ENCODE data around the gene THAP5.

The THAP5 gene

DNA sequence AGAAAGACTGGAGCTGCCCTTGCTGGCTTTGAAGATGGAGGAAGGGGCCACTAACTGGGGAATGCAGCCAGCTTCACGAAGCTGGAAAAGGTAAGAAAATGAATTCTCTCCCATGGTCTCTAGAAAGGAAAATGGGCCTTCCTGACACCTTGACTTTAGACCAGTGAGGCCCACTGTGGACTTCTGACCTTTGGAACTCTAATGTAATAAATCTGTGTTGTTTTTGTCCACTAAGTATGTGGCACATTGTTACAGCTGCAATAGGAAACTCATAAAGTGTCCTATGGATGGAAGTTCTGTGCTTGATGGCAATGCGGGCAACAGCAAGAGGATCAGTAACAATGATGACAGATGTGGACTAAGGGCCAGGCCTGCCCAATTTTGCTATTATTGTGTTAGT lies 21.1 kb upstream of the THAP5 start:
- H3K27me3 ChIP-seq (ENCODE audit: insufficient read depth, low read length) = no peaks in the 10 kb centered on the region
- no peaks in the 10 kb centered on the region for H3K9me3 ChIP-seq (ENCODE audit: low read length)
- H3F3A ChIP-seq (ENCODE audit: insufficient read depth, low read length) = no peaks in the 10 kb centered on the region
- H3K4me3 ChIP-seq (ENCODE audit: low read depth, low read length, poor library complexity, severe bottlenecking) = no peak overlapping the region
- no peaks in the 10 kb centered on the region for H3K36me3 ChIP-seq (ENCODE audit: insufficient read depth, low read length)
- H3K79me2 ChIP-seq (ENCODE audit: insufficient read depth, low read length) = no peaks in the 10 kb centered on the region
- H2AFZ ChIP-seq (ENCODE audit: low read length) = no peak overlapping the region
- H3K9ac ChIP-seq (ENCODE audit: low read length) = no peak overlapping the region
- no peaks in the 10 kb centered on the region for H3K4me1 ChIP-seq (ENCODE audit: insufficient read depth, low read length, severe bottlenecking)
- no peak for TF ChIP-seq EZH2 (IDR thresholded peaks at IDR 0.05; ENCODE audit: borderline replicate concordance, low read length)
- TF ChIP-seq, protein P1, sequence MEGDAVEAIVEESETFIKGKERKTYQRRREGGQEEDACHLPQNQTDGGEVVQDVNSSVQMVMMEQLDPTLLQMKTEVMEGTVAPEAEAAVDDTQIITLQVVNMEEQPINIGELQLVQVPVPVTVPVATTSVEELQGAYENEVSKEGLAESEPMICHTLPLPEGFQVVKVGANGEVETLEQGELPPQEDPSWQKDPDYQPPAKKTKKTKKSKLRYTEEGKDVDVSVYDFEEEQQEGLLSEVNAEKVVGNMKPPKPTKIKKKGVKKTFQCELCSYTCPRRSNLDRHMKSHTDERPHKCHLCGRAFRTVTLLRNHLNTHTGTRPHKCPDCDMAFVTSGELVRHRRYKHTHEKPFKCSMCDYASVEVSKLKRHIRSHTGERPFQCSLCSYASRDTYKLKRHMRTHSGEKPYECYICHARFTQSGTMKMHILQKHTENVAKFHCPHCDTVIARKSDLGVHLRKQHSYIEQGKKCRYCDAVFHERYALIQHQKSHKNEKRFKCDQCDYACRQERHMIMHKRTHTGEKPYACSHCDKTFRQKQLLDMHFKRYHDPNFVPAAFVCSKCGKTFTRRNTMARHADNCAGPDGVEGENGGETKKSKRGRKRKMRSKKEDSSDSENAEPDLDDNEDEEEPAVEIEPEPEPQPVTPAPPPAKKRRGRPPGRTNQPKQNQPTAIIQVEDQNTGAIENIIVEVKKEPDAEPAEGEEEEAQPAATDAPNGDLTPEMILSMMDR (IDR thresholded peaks at IDR 0.05; ENCODE audit: low read length) = no peak
- no peaks in the 10 kb centered on the region for H3K9me2 ChIP-seq (ENCODE audit: low read depth, low read length)
- H3K27ac ChIP-seq (ENCODE audit: low read depth, low read length, poor library complexity, severe bottlenecking) = no peak overlapping the region
- no peaks in the 10 kb centered on the region for H4K20me1 ChIP-seq (ENCODE audit: insufficient read depth, low read length)
- no peak overlapping the region for H3K4me2 ChIP-seq (ENCODE audit: low read length)

DNA sequence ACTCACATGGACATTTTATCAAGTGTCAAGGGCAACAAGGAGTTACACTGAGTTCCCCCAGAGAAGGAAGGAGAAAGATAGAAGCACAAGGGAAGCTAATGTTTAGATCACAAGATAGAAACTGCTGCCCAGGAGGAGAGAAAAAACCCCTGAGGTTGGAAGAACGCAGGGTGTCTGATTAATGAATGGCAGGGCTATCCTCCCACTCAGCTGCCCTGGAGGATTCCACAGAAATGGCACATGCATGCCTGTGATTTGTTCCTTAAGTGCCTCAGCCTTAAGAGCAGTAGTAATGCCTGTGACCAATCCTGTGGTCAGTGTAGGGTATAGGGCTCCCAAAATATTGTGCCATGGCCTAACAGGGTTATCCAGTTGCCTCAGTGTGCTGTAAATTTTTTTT lies 20.4 kb upstream of the THAP5 start:
- H3K79me2 ChIP-seq (ENCODE audit: insufficient read depth, low read length) = no peaks in the 10 kb centered on the region
- H3K9me3 ChIP-seq (ENCODE audit: low read length) = no peaks in the 10 kb centered on the region

DNA sequence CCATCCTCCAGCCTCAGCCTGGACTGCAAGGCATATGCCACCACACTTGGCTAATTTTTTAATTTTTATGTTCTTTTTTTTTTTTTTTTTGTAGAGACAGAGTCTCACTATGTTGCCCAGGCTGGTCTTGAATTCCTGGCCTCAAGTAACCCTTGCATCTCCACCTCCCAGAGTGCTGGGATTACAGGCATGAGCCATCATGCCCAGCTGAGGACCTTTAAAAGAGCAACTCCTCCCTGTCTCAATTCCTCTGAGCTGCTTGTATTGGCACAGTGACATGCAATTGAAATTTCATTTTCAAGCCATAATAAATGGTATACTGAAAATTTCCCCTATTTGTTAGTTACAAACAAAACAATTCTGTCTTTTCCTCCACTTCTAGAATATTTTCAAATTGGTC lies 19.7 kb upstream of the THAP5 start:
- no peaks in the 10 kb centered on the region for H3K27me3 ChIP-seq (ENCODE audit: insufficient read depth, low read length)
- no peak overlapping the region for H2AFZ ChIP-seq (ENCODE audit: low read length)
- no peaks in the 10 kb centered on the region for H4K20me1 ChIP-seq (ENCODE audit: insufficient read depth, low read length)
- H3K4me2 ChIP-seq (ENCODE audit: low read length) = no peak overlapping the region
- no peaks in the 10 kb centered on the region for H3K9me2 ChIP-seq (ENCODE audit: low read depth, low read length)
- H3F3A ChIP-seq (ENCODE audit: insufficient read depth, low read length) = no peaks in the 10 kb centered on the region
- H3K9ac ChIP-seq (ENCODE audit: low read length) = no peak overlapping the region
- H3K27ac ChIP-seq (ENCODE audit: low read depth, low read length, poor library complexity, severe bottlenecking) = no peak overlapping the region
- no peak overlapping the region for H3K4me3 ChIP-seq (ENCODE audit: low read depth, low read length, poor library complexity, severe bottlenecking)
- H3K79me2 ChIP-seq (ENCODE audit: insufficient read depth, low read length) = no peaks in the 10 kb centered on the region
- H3K9me3 ChIP-seq (ENCODE audit: low read length) = no peaks in the 10 kb centered on the region
- H3K4me1 ChIP-seq (ENCODE audit: insufficient read depth, low read length, severe bottlenecking) = no peaks in the 10 kb centered on the region
- no peak for TF ChIP-seq EZH2 (IDR thresholded peaks at IDR 0.05; ENCODE audit: borderline replicate concordance, low read length)
- TF ChIP-seq, protein P1 (IDR thresholded peaks at IDR 0.05; ENCODE audit: low read length) = no peak
- no peaks in the 10 kb centered on the region for H3K36me3 ChIP-seq (ENCODE audit: insufficient read depth, low read length)

More for the DNA sequence above, 20.4 kb upstream of the THAP5 start:
- Histone ChIP-seq H3K9me2 (ENCODE audit: low read depth, low read length) (no peaks in the 10 kb centered on the region), H2AFZ (ENCODE audit: low read length) (no peak overlapping the region), H3K27me3 (ENCODE audit: insufficient read depth, low read length) (no peaks in the 10 kb centered on the region), H3K4me3 (ENCODE audit: low read depth, low read length, poor library complexity, severe bottlenecking) (no peak overlapping the region), H3K4me2 (ENCODE audit: low read length) (no peak overlapping the region), H4K20me1 (ENCODE audit: insufficient read depth, low read length) (no peaks in the 10 kb centered on the region), H3K4me1 (ENCODE audit: insufficient read depth, low read length, severe bottlenecking) (no peaks in the 10 kb centered on the region), H3K9ac (ENCODE audit: low read length) (no peak overlapping the region), H3F3A (ENCODE audit: insufficient read depth, low read length) (no peaks in the 10 kb centered on the region), H3K27ac (ENCODE audit: low read depth, low read length, poor library complexity, severe bottlenecking) (no peak overlapping the region), H3K36me3 (ENCODE audit: insufficient read depth, low read length) (no peaks in the 10 kb centered on the region)
- TF ChIP-seq EZH2 (IDR thresholded peaks at IDR 0.05; ENCODE audit: borderline replicate concordance, low read length) = no peak
- TF ChIP-seq, protein P1 (IDR thresholded peaks at IDR 0.05; ENCODE audit: low read length) = no peak
